IPS DF 6.9 (cell line): ENCODE results near the gene RAB4A.

Experiments
- DNase-seq: peaks from one replicate; pipeline ENCODE4 v3.0.0-alpha.2; 2013; ENCODE audit warnings: low read depth, low spot score
- H3K27ac ChIP-seq: one replicate; pipeline ENCODE4 v1.5.1; 2013; ENCODE audit warnings: low read length, control low read depth
- H3K27me3 ChIP-seq: 2 replicates; pipeline ENCODE4 v1.6.1; 2013; ENCODE audit warnings: mild to moderate bottlenecking, low read length; ENCODE audit not compliant: control insufficient read depth, insufficient read depth
- H3K36me3 ChIP-seq: 2 replicates; pipeline ENCODE4 v1.6.1; 2013; ENCODE audit warnings: low read length; ENCODE audit not compliant: control insufficient read depth, insufficient read depth
- H3K4me1 ChIP-seq: 2 replicates; pipeline ENCODE4 v1.6.1; 2013; ENCODE audit warnings: low read length; ENCODE audit not compliant: control insufficient read depth, insufficient read depth
- H3K4me3 ChIP-seq: 2 replicates; pipeline ENCODE4 v1.5.1; 2013; ENCODE audit warnings: mild to moderate bottlenecking, low read length
- H3K9me3 ChIP-seq: 2 replicates; pipeline ENCODE4 v1.6.1; 2013; ENCODE audit warnings: low read length, inconsistent platforms; ENCODE audit not compliant: control insufficient read depth, insufficient read depth
- WGBS: extraction: QIAGEN DNeasy Blood & Tissue Kit; methylation state at CpG from one replicate; pipeline ENCODE4 v1.1.7; 2013; ENCODE audit warnings: mixed read lengths, missing lambda C conversion rate; ENCODE audit not compliant: insufficient read length, insufficient coverage; 5-methylcytosine and 5-hydroxymethylcytosine counted together

Gene RAB4A

GRCh38 chr1:229347528-229347927, 76.6 kb downstream of the RAB4A start:
- WGBS: no CpG with 5 or more reads among the region's 3 CpGs
- no peak for DNase-seq
- Histone ChIP-seq H3K4me3 (no peak overlapping the region), H3K4me1 (no peaks in the 10 kb centered on the region), H3K27ac (no peak overlapping the region), H3K36me3 (no peaks in the 10 kb centered on the region), H3K27me3 (no peaks in the 10 kb centered on the region), H3K9me3 (no peaks in the 10 kb centered on the region)

- Histone ChIP-seq H3K9me3 (no peaks in the 10 kb centered on the region), H3K27ac (no peak overlapping the region), H3K4me3 (no peak overlapping the region), H3K36me3 (no peaks in the 10 kb centered on the region), H3K4me1 (no peaks in the 10 kb centered on the region), H3K27me3 (no peaks in the 10 kb centered on the region)
- no CpG with 5 or more reads among the region's 8 CpGs for WGBS
- no peak for DNase-seq
Measured at GRCh38 chr1:229349463-229350385, 78.8 kb downstream of the RAB4A start.

GRCh38 chr1:229352975-229353374, 82.1 kb downstream of the RAB4A start:
- no CpG with 5 or more reads among the region's 2 CpGs for WGBS
- Histone ChIP-seq H3K4me1 (no peaks in the 10 kb centered on the region), H3K27me3 (no peaks in the 10 kb centered on the region), H3K9me3 (no peaks in the 10 kb centered on the region), H3K27ac (no peak overlapping the region), H3K4me3 (no peak overlapping the region), H3K36me3 (no peaks in the 10 kb centered on the region)
- no peak for DNase-seq

GRCh38 chr1:229354226-229354625, 83.3 kb downstream of the RAB4A start:
- Histone ChIP-seq H3K4me3 (no peak overlapping the region), H3K9me3 (no peaks in the 10 kb centered on the region), H3K4me1 (no peaks in the 10 kb centered on the region), H3K27ac (no peak overlapping the region), H3K36me3 (no peaks in the 10 kb centered on the region), H3K27me3 (no peaks in the 10 kb centered on the region)
- no peak for DNase-seq
